ENCODE data around the gene UBD.

Gene UBD

GRCh38 chr6:29563435-29563965, 4.0 kb upstream of the UBD start:
- no peak overlapping the region for H3K4me3 ChIP-seq (ENCODE audit: low read depth, low read length)
- no peak for DNase-seq (ENCODE audit: low read depth)

GRCh38 chr6:29561606-29562181, 2.2 kb upstream of the UBD start:
- no peak for DNase-seq (ENCODE audit: low read depth)
- H3K4me3 ChIP-seq (ENCODE audit: low read depth, low read length): no peak overlapping the region

GRCh38 chr6:29561091-29561490, 1.6 kb upstream of the UBD start:
- no peak for DNase-seq (ENCODE audit: low read depth)
- no peak overlapping the region for H3K4me3 ChIP-seq (ENCODE audit: low read depth, low read length)

- no peak overlapping the region for H3K4me3 ChIP-seq (ENCODE audit: low read depth, low read length)
- no peak for DNase-seq (ENCODE audit: low read depth)
Measured at GRCh38 chr6:29558439-29559079, 973 bp downstream of the UBD start.

GRCh38 chr6:29557320-29557719, 2.2 kb downstream of the UBD start:
- H3K4me3 ChIP-seq (ENCODE audit: low read depth, low read length): no peak overlapping the region
- DNase-seq (ENCODE audit: low read depth): no peak

- DNase-seq (ENCODE audit: low read depth): no peak
- no peak overlapping the region for H3K4me3 ChIP-seq (ENCODE audit: low read depth, low read length)
Measured at GRCh38 chr6:29554764-29555163, 4.8 kb downstream of the UBD start.

GRCh38 chr6:29553268-29554057, 6.1 kb downstream of the UBD start:
- peak; percentile 31 for DNase-seq (ENCODE audit: low read depth)
- peak overlapping the region; percentile 32 for H3K4me3 ChIP-seq (ENCODE audit: low read depth, low read length)

GRCh38 chr6:29552512-29553051, 7.0 kb downstream of the UBD start:
- H3K4me3 ChIP-seq (ENCODE audit: low read depth, low read length): no peak overlapping the region
- peak; percentile 27 for DNase-seq (ENCODE audit: low read depth)

GRCh38 chr6:29547573-29547972, 12.0 kb downstream of the UBD start:
- no peak overlapping the region for H3K4me3 ChIP-seq (ENCODE audit: low read depth, low read length)
- no peak for DNase-seq (ENCODE audit: low read depth)

GRCh38 chr6:29537714-29538403, 21.7 kb downstream of the UBD start:
- DNase-seq (ENCODE audit: low read depth): no peak
- H3K4me3 ChIP-seq (ENCODE audit: low read depth, low read length): no peak overlapping the region

- DNase-seq (ENCODE audit: low read depth): no peak
- no peak overlapping the region for H3K4me3 ChIP-seq (ENCODE audit: low read depth, low read length)
Measured at GRCh38 chr6:29532320-29532951, 27.1 kb downstream of the UBD start.

GRCh38 chr6:29531668-29532067, 27.9 kb downstream of the UBD start:
- no peak for DNase-seq (ENCODE audit: low read depth)
- no peak overlapping the region for H3K4me3 ChIP-seq (ENCODE audit: low read depth, low read length)

GRCh38 chr6:29530671-29531310, 28.7 kb downstream of the UBD start:
- no peak overlapping the region for H3K4me3 ChIP-seq (ENCODE audit: low read depth, low read length)
- no peak for DNase-seq (ENCODE audit: low read depth)

GRCh38 chr6:29529956-29530355, 29.6 kb downstream of the UBD start:
- H3K4me3 ChIP-seq (ENCODE audit: low read depth, low read length): no peak overlapping the region
- no peak for DNase-seq (ENCODE audit: low read depth)

- no peak for DNase-seq (ENCODE audit: low read depth)
- no peak overlapping the region for H3K4me3 ChIP-seq (ENCODE audit: low read depth, low read length)
Measured at GRCh38 chr6:29528988-29529560, 30.5 kb downstream of the UBD start.

- no peak overlapping the region for H3K4me3 ChIP-seq (ENCODE audit: low read depth, low read length)
- DNase-seq (ENCODE audit: low read depth): no peak
Measured at GRCh38 chr6:29528300-29528931, 31.1 kb downstream of the UBD start.

- DNase-seq (ENCODE audit: low read depth): no peak
Measured at GRCh38 chr6:29527564-29527963, 32.0 kb downstream of the UBD start.

GRCh38 chr6:29527126-29527525, 32.4 kb downstream of the UBD start:
- H3K4me3 ChIP-seq (ENCODE audit: low read depth, low read length): no peak overlapping the region
- DNase-seq (ENCODE audit: low read depth): no peak

More at GRCh38 chr6:29527564-29527963, 32.0 kb downstream of the UBD start:
- H3K4me3 ChIP-seq (ENCODE audit: low read depth, low read length): no peak overlapping the region
